Measurements from ENCODE around the gene MYO5A.
A peak's percentile ranks its signal among the peaks of the same experiment; 100 is the strongest.

Gene MYO5A

DNA sequence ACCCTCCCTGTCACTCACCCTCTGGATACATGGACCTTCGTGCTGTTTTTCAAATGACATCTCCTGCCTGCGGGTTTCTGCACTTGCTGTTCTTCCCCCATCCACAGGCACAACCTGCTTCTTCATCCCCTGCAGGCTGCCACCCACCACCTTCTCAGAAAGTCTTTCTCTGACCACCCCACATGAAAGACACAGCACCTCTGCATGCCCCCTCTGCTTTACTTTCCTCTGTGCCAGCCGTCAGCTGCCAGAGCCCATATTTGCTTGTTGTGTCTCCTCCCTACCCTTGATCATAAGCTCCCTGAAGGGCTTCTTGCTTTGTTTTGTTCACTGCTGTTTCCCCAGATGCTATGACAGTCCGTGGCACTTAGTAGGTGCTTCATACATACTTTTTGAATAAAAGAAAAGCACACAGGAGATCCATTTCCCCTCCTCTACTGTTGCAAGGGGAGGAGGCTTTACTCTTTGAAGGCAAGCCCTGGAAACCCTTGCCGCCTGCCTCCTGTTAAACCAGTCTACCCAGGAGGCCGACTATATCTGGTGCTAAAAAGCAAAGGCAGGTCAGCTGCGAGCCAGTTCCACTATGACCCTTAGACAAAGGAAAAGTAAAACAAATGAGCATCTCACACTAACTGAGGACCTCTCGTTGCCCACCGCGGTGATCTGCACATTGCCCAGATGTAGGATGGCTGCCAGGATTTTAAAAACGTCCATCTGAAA, 265.0 kb downstream of the MYO5A start:
- Histone ChIP-seq H3F3A (ENCODE audit: low read depth) (no peaks in the 10 kb centered on the region), H4K20me1 (ENCODE audit: insufficient read depth, low read length, poor library complexity, severe bottlenecking) (no peaks in the 10 kb centered on the region), H3K4me3 (ENCODE audit: low read length, poor library complexity, severe bottlenecking) (no peak overlapping the region), H3K9me3 (ENCODE audit: insufficient read depth, low read depth, low read length) (no peaks in the 10 kb centered on the region), H3K4me1 (ENCODE audit: insufficient read depth, low read length, poor library complexity, severe bottlenecking) (peaks cover 14% of the 10 kb centered on the region), H3K27me3 (ENCODE audit: insufficient read depth, low read length, poor library complexity, severe bottlenecking) (no peaks in the 10 kb centered on the region), H3K4me2 (ENCODE audit: low read depth, low read length, poor library complexity, severe bottlenecking) (no peak overlapping the region), H3K79me2 (ENCODE audit: insufficient read depth, low read length) (no peaks in the 10 kb centered on the region), H3K9me2 (replicated peaks; ENCODE audit: low read depth, low read length) (no peaks in the 10 kb centered on the region), H2AFZ (ENCODE audit: low read length) (no peak overlapping the region), H3K9ac (ENCODE audit: low read depth, low read length, poor library complexity, severe bottlenecking) (no peak overlapping the region), H3K36me3 (ENCODE audit: insufficient read depth, low read length) (no peaks in the 10 kb centered on the region)
- TF ChIP-seq, protein P1, sequence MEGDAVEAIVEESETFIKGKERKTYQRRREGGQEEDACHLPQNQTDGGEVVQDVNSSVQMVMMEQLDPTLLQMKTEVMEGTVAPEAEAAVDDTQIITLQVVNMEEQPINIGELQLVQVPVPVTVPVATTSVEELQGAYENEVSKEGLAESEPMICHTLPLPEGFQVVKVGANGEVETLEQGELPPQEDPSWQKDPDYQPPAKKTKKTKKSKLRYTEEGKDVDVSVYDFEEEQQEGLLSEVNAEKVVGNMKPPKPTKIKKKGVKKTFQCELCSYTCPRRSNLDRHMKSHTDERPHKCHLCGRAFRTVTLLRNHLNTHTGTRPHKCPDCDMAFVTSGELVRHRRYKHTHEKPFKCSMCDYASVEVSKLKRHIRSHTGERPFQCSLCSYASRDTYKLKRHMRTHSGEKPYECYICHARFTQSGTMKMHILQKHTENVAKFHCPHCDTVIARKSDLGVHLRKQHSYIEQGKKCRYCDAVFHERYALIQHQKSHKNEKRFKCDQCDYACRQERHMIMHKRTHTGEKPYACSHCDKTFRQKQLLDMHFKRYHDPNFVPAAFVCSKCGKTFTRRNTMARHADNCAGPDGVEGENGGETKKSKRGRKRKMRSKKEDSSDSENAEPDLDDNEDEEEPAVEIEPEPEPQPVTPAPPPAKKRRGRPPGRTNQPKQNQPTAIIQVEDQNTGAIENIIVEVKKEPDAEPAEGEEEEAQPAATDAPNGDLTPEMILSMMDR (conservative IDR thresholded peaks at IDR 0.05; ENCODE audit: low read length), result no peak
- TF ChIP-seq EZH2phosphoT487 (IDR thresholded peaks at IDR 0.05; ENCODE audit: borderline replicate concordance), result no peak

DNA sequence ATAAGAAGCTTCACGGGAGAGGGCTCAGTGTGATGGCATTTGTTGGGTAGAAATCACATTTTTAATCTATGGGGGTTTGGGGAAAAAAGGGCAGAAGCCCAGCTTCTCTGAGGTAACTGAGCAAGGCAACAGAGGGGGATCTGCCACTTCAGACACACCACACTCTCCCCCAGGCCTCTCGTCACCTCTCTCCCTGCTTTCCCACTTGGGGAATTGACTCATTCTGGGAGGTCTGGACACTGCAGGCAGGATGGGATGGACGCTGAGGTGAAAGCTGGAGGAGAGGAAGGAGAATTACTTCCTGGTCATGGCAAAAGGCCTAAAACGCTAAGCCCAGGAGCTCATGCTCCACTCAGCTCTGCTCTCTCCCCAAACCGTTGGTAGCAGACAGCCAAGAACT, 266.3 kb downstream of the MYO5A start:
- Histone ChIP-seq H3K27me3 (ENCODE audit: insufficient read depth, low read length, poor library complexity, severe bottlenecking) (no peaks in the 10 kb centered on the region), H3K9me2 (replicated peaks; ENCODE audit: low read depth, low read length) (no peaks in the 10 kb centered on the region), H3K36me3 (ENCODE audit: insufficient read depth, low read length) (no peaks in the 10 kb centered on the region), H3K9ac (ENCODE audit: low read depth, low read length, poor library complexity, severe bottlenecking) (peak overlapping the region; percentile 31), H3K4me2 (ENCODE audit: low read depth, low read length, poor library complexity, severe bottlenecking) (peak overlapping the region; percentile 40), H3K79me2 (ENCODE audit: insufficient read depth, low read length) (no peaks in the 10 kb centered on the region), H3K4me3 (ENCODE audit: low read length, poor library complexity, severe bottlenecking) (no peak overlapping the region), H3K4me1 (ENCODE audit: insufficient read depth, low read length, poor library complexity, severe bottlenecking) (peaks cover 14% of the 10 kb centered on the region), H3F3A (ENCODE audit: low read depth) (no peaks in the 10 kb centered on the region), H2AFZ (ENCODE audit: low read length) (peak overlapping the region; percentile 57), H4K20me1 (ENCODE audit: insufficient read depth, low read length, poor library complexity, severe bottlenecking) (no peaks in the 10 kb centered on the region), H3K9me3 (ENCODE audit: insufficient read depth, low read depth, low read length) (no peaks in the 10 kb centered on the region)
- TF ChIP-seq, protein P1 (conservative IDR thresholded peaks at IDR 0.05; ENCODE audit: low read length), result no peak
- no peak for TF ChIP-seq EZH2phosphoT487 (IDR thresholded peaks at IDR 0.05; ENCODE audit: borderline replicate concordance)

DNA sequence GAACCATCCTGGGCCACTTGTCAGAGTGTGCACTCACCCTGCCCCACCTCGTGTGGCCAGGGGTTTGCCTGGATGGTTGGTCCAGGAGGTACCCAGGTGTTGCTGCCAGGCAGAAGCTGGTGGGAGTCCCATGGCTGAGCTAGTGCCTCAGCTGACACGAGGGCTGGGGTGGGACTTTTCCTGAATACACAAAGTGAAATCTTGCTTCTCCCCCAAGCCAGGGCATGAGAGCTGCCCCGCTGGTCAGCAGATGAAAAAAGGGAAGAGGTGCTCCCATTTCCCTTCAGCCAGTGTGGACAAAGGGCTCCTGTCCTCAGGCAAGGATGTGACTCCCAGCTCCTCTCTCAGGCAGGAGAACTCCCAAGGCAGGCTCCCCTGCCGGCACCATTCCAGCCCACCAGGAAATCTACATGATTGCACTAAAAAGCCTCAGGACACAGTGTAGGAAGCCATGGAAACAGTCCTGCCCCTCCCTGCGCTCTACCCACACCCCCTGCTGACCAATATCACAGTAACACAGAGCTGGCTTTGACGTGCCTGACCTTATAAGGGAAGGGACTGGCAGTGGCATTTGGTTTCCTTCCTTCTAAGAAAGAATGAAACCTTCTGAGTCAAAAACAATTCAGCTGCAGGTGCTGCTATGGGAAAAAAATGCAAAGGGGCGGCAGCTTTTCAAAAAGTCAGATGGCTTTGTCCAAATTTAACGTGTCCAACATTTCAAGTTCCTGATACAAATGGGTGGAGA, 267.0 kb downstream of the MYO5A start:
- Histone ChIP-seq H3F3A (ENCODE audit: low read depth) (no peaks in the 10 kb centered on the region), H3K79me2 (ENCODE audit: insufficient read depth, low read length) (no peaks in the 10 kb centered on the region), H3K4me1 (ENCODE audit: insufficient read depth, low read length, poor library complexity, severe bottlenecking) (peaks cover 20% of the 10 kb centered on the region), H4K20me1 (ENCODE audit: insufficient read depth, low read length, poor library complexity, severe bottlenecking) (no peaks in the 10 kb centered on the region), H3K36me3 (ENCODE audit: insufficient read depth, low read length) (no peaks in the 10 kb centered on the region), H3K4me2 (ENCODE audit: low read depth, low read length, poor library complexity, severe bottlenecking) (peak overlapping the region; percentile 40), H3K9me3 (ENCODE audit: insufficient read depth, low read depth, low read length) (no peaks in the 10 kb centered on the region), H3K9ac (ENCODE audit: low read depth, low read length, poor library complexity, severe bottlenecking) (peak overlapping the region; percentile 31), H3K27me3 (ENCODE audit: insufficient read depth, low read length, poor library complexity, severe bottlenecking) (no peaks in the 10 kb centered on the region), H3K9me2 (replicated peaks; ENCODE audit: low read depth, low read length) (no peaks in the 10 kb centered on the region), H2AFZ (ENCODE audit: low read length) (peak overlapping the region; percentile 57), H3K4me3 (ENCODE audit: low read length, poor library complexity, severe bottlenecking) (no peak overlapping the region)
- TF ChIP-seq, protein P1 (conservative IDR thresholded peaks at IDR 0.05; ENCODE audit: low read length), result no peak
- TF ChIP-seq EZH2phosphoT487 (IDR thresholded peaks at IDR 0.05; ENCODE audit: borderline replicate concordance), result no peak

Measured in Loucy (cell line).